Caco-2 (cell line): ENCODE measurements around the gene NHEJ1. TPM values are rescaled to one million over a fixed set of nuclear protein-coding genes. Genes with fewer than 3 reads are reported as not detected.

Experiments
- BruUV-seq: library from RNA; stranded (reverse); fragments of 400-500 nt; replicated peaks from 2 replicates; lab custom pipeline; 2021; lab: Mats Ljungman, UMichigan
- CTCF ChIA-PET: fragments of 300-600 bp; sonication (Branson Sonifier 250); formaldehyde crosslinking; loops from one replicate; lab custom pipeline; 2022; ENCODE audit warnings: antibody characterized with exemption; lab: Charles Lee
- POLR2A ChIA-PET: fragments of 300-600 bp; sonication (Branson Sonifier 250); formaldehyde crosslinking; loops from one replicate; lab custom pipeline; 2022; ENCODE audit warnings: antibody characterized with exemption; lab: Charles Lee
- DNase-seq, 2 experiments: peaks; one replicate each; pipeline versions ENCODE4 v3.0.0 to v3.0.0-alpha.2; 2020 to 2022
- H3K27me3 ChIP-seq: replicated peaks from 2 replicates; pipeline ENCODE4 v1.6.0; 2011; ENCODE audit warnings: low read length; ENCODE audit not compliant: control insufficient read depth, insufficient read depth
- H3K36me3 ChIP-seq: 2 replicates; pipeline ENCODE4 v1.5.1; 2011; ENCODE audit warnings: low read length; ENCODE audit not compliant: control insufficient read depth, insufficient read depth
- H3K4me1 ChIP-seq: fragments of 250-450 bp; sonication (Bioruptor Pico); 2 replicates; pipeline ENCODE4 v1.5.1; 2020; ENCODE audit warnings: mild to moderate bottlenecking
- H3K4me3 ChIP-seq: 2 replicates; pipeline ENCODE4 v1.5.1; 2011; ENCODE audit warnings: low read depth, mild to moderate bottlenecking, control low read depth, low read length
- H3K9me3 ChIP-seq: fragments of 250-450 bp; sonication (Bioruptor Pico); 2 replicates; pipeline ENCODE4 v1.5.1; 2020; ENCODE audit warnings: mild to moderate bottlenecking, moderate library complexity
- H3K27ac Mint-ChIP-seq: one replicate; pipeline ENCODE4 v1.8.0; 2022; ENCODE audit warnings: mixed read lengths; ENCODE audit not compliant: unreplicated experiment
- H3K27me3 Mint-ChIP-seq: one replicate; pipeline ENCODE4 v1.8.0; 2022; ENCODE audit warnings: mixed read lengths; ENCODE audit not compliant: insufficient read depth, unreplicated experiment
- H3K36me3 Mint-ChIP-seq: one replicate; pipeline ENCODE4 v1.8.0; 2022; ENCODE audit warnings: mild to moderate bottlenecking, mixed read lengths; ENCODE audit not compliant: insufficient read depth, unreplicated experiment
- H3K4me1 Mint-ChIP-seq: one replicate; pipeline ENCODE4 v1.8.0; 2022; ENCODE audit warnings: low read depth, mixed read lengths; ENCODE audit not compliant: unreplicated experiment
- H3K4me3 Mint-ChIP-seq: one replicate; pipeline ENCODE4 v1.8.0; 2022; ENCODE audit warnings: mild to moderate bottlenecking, moderate library complexity, mixed read lengths; ENCODE audit not compliant: unreplicated experiment
- H3K9me3 Mint-ChIP-seq: one replicate; pipeline ENCODE4 v1.8.0; 2022; ENCODE audit warnings: mixed read lengths; ENCODE audit not compliant: unreplicated experiment
- CTCF ChIP-seq, 2 experiments: fragments of 200-600 bp in 1 of 2; IDR thresholded peaks; 1 replicate in 1 of 2; 2 replicates in 1 of 2; pipeline versions ENCODE4 v1.5.1 to v1.8.0; 2011 to 2022; ENCODE audit warnings: antibody characterized with exemption in 1 of 2, control low read depth in 1 of 2, inconsistent platforms in 1 of 2, low read depth in 1 of 2, low read length in 1 of 2, mild to moderate bottlenecking in 1 of 2, moderate library complexity in 1 of 2; ENCODE audit not compliant: insufficient read depth in 1 of 2, severe bottlenecking in 1 of 2, unreplicated experiment in 1 of 2
- intact Hi-C: fragments of 100-400 bp; cut with micrococcal nuclease; formaldehyde crosslinking; loops from one replicate; pipeline ENCODE4 v1.10.0; 2022; ENCODE audit not compliant: unreplicated experiment
- total RNA-seq: library from RNA; stranded (reverse); gene quantifications from 2 replicates; pipeline ENCODE4 v1.2.3, GENCODE V29; 2022

The NHEJ1 gene
- total RNA-seq, 1 experiment from 2014 or later: 29.6 TPM

- no peaks in the 10 kb centered on the region for H3K9me3 Mint-ChIP-seq
- DNase-seq: peak; percentile 74 to 92
- peaks cover 73% of the 10 kb centered on the region for H3K4me1 ChIP-seq
- peaks cover 6% of the 10 kb centered on the region for H3K36me3 Mint-ChIP-seq
- no peaks in the 10 kb centered on the region for H3K9me3 ChIP-seq
- POLR2A ChIA-PET: interaction anchor here (0.6 to 1.2 kb wide), 4 partner anchors 14 to 725 kb away, joined by 3 read pairs; no protein-coding TSS in a partner anchor
- H3K4me1 Mint-ChIP-seq: peaks cover 58% of the 10 kb centered on the region
- H3K4me3 ChIP-seq: no peak overlapping the region
- TF ChIP-seq CTCF (IDR thresholded peaks at IDR 0.05; ENCODE audit: insufficient read depth in 1 of 2, low read depth in 1 of 2, low read length in 1 of 2, severe bottlenecking in 1 of 2, unreplicated experiment in 1 of 2): no peak
- H3K4me3 Mint-ChIP-seq: peak overlapping the region; percentile 53
- H3K27ac Mint-ChIP-seq: peak overlapping the region; percentile 25
- BruUV-seq: no TSS peak
- H3K27me3 ChIP-seq: no peaks in the 10 kb centered on the region
- H3K27me3 Mint-ChIP-seq: no peaks in the 10 kb centered on the region
- no peaks in the 10 kb centered on the region for H3K36me3 ChIP-seq
- intact Hi-C loops: loop anchor here (1.0 kb wide), 2 partner anchors 31 to 51 kb away; no protein-coding TSS in a partner anchor
- CTCF ChIA-PET: interaction anchor here (0.5 to 3.4 kb wide), 11 partner anchors 20 to 171 kb away, joined by 3 to 20 read pairs (median 5); no protein-coding TSS in a partner anchor
Observed at GRCh38 chr2:219124381-219125110, 36.1 kb downstream of the NHEJ1 start.

- H3K36me3 Mint-ChIP-seq: peaks cover 6% of the 10 kb centered on the region
- Histone ChIP-seq H3K36me3 (no peaks in the 10 kb centered on the region), H3K9me3 (no peaks in the 10 kb centered on the region), H3K27me3 (no peaks in the 10 kb centered on the region), H3K4me1 (peaks cover 67% of the 10 kb centered on the region), H3K4me3 (no peak overlapping the region)
- peak overlapping the region; percentile 25 for H3K27ac Mint-ChIP-seq
- no peaks in the 10 kb centered on the region for H3K27me3 Mint-ChIP-seq
- no peak for TF ChIP-seq CTCF (IDR thresholded peaks at IDR 0.05; ENCODE audit: insufficient read depth in 1 of 2, low read depth in 1 of 2, low read length in 1 of 2, severe bottlenecking in 1 of 2, unreplicated experiment in 1 of 2)
- H3K4me3 Mint-ChIP-seq: peak overlapping the region; percentile 53
- intact Hi-C loops: loop anchor here (1.0 kb wide), 2 partner anchors 32 to 50 kb away; no protein-coding TSS in a partner anchor
- H3K9me3 Mint-ChIP-seq: no peaks in the 10 kb centered on the region
- ChIA-PET CTCF (interaction anchor here (0.7 to 8.1 kb wide), 9 partner anchors 19 to 143 kb away, joined by 3 to 89 read pairs (median 6); no protein-coding TSS in a partner anchor), POLR2A (interaction anchor here (0.5 to 0.6 kb wide), 2 partner anchors 142 to 264 kb away, joined by 3 read pairs; partner anchors contain the start of gene DNPEP)
- peaks cover 65% of the 10 kb centered on the region for H3K4me1 Mint-ChIP-seq
- BruUV-seq: TSS peak; percentile 53
- DNase-seq: no peak
Observed at GRCh38 chr2:219123356-219124135, 37.1 kb downstream of the NHEJ1 start.
